ENCODE measurements around the gene SEZ6. TPM values are rescaled to one million over a fixed set of nuclear protein-coding genes. Genes with fewer than 3 reads are reported as not detected.

SEZ6 gene
- total and polyA plus RNA-seq, 10 of the 15 experiments (the other 5 are each of a cell fraction or from before 2014, with no cell fraction given): 0.05 to 0.87 (median 0.17) TPM; not detected in 4

GRCh38 chr17:29018788-29019474 lies 13.1 kb upstream of the SEZ6 start:
- SMC1A ChIA-PET (ENCODE audit: uncharacterized antibody, unreplicated experiment): interaction anchor here (0.6 to 1.4 kb wide), 2 partner anchors 11 to 105 kb away, joined by 4 read pairs; no protein-coding TSS in a partner anchor
- no peak overlapping the region for H3K9ac ChIP-seq (ENCODE audit: control insufficient read depth, insufficient read depth, low read length)
- DNase-seq (ENCODE audit: low read depth, low spot score): no peak
- peak; percentile 52 for ATAC-seq
- peaks cover 1 to 6% of the 10 kb centered on the region in 2 experiments; a peak in 3 of 4 replicates for H3K27me3 ChIP-seq (replicated peaks in 1 of 2; ENCODE audit: control insufficient read depth in 2 of 2, insufficient read depth in 2 of 2, low read length in 1 of 2)
- RAD21 ChIA-PET (ENCODE audit: unreplicated experiment): interaction anchor here (1.4 kb wide), 1 partner anchor 54 kb away, joined by 8 read pairs; no protein-coding TSS in a partner anchor
- no peak overlapping the region for H3K4me2 ChIP-seq (ENCODE audit: control insufficient read depth, insufficient read depth)
- TF ChIP-seq HDGF (IDR thresholded peaks at IDR 0.05): no peak
- TF ChIP-seq SPI1 (IDR thresholded peaks at IDR 0.05; ENCODE audit: borderline replicate concordance, insufficient read depth, low read depth, low read length): 0 out of 2 replicates have a peak, but pooled peaks have one; percentile 8
- no peak for TF ChIP-seq IKZF2 (IDR thresholded peaks at IDR 0.05)
- TF ChIP-seq ZNF207 (IDR thresholded peaks at IDR 0.05; ENCODE audit: borderline replicate concordance): no peak
- no peak for TF ChIP-seq RFX5 (IDR thresholded peaks at IDR 0.05; ENCODE audit: low read depth, low read length)
- no peaks in the 10 kb centered on the region for H3K36me3 ChIP-seq (ENCODE audit: control insufficient read depth in 2 of 2, insufficient read depth in 2 of 2, low read length in 1 of 2)
- POLR2A ChIA-PET: interaction anchor here (1.7 kb wide), 1 partner anchor 10 kb away, joined by 3 read pairs; no protein-coding TSS in a partner anchor
- H4K20me1 ChIP-seq (ENCODE audit: control insufficient read depth, insufficient read depth): no peaks in the 10 kb centered on the region
- no peak overlapping the region for H2AFZ ChIP-seq (ENCODE audit: control insufficient read depth, low read depth, low read length)
- CTCF ChIA-PET: interaction anchor here (0.7 to 2.0 kb wide), 2 partner anchors 53 to 97 kb away, joined by 3 to 13 read pairs; no protein-coding TSS in a partner anchor
- FAIRE-seq: no peak
- no peak overlapping the region for H3K27ac ChIP-seq (ENCODE audit: control insufficient read depth, insufficient read depth)
- 20% methylated on average over 6 of the region's 6 CpGs for WGBS (ENCODE audit: insufficient coverage, insufficient replicate concordance, low lambda C conversion rate, missing lambda C conversion rate)
- H3K4me1 ChIP-seq (ENCODE audit: control insufficient read depth, insufficient read depth, low read length): no peaks in the 10 kb centered on the region
- in situ Hi-C loops (cut with MboI): no loop called here
- intact Hi-C loops (cut with micrococcal nuclease; ENCODE audit: unreplicated experiment): loop anchor here (5.0 kb wide), 1 partner anchor 47 kb away; no protein-coding TSS in a partner anchor
- no peaks in the 10 kb centered on the region for H3K79me2 ChIP-seq (ENCODE audit: control insufficient read depth, insufficient read depth, low read length)
- H3K9me3 ChIP-seq (replicated peaks; ENCODE audit: control insufficient read depth, insufficient read depth, low read length): no peaks in the 10 kb centered on the region
- BruUV-seq (replicated peaks): no TSS peak
- H3K4me3 ChIP-seq: no peak overlapping the region

Data from GM12878 (cell line).